ENCODE measurements around the gene SPATA9.
"Not testable (repeated sequence)": the region's sequence is repeated elsewhere in the genome, so short reads cannot be mapped to it uniquely, and the experiment has no call there.

The SPATA9 gene

DNA sequence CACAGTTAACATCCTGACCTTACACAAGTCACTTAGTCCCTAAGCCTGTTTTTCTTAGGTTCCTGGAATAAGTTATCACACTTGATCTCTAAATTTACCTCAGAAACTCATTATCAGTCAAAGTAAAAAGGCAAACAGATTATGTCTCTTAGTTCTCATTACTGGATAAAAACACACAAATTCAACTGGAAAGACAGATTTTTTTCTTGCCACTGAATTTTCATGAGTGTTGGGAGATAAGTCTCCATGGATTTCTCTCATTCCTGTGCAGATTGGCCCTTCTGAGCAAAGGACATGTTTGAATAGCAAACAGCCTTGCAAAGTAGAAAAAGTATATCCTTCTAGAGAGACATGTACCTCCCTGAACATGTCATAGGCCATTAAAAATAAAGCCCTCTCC lies 10.2 kb downstream of the SPATA9 start:
- DNase-seq = no peak

DNA sequence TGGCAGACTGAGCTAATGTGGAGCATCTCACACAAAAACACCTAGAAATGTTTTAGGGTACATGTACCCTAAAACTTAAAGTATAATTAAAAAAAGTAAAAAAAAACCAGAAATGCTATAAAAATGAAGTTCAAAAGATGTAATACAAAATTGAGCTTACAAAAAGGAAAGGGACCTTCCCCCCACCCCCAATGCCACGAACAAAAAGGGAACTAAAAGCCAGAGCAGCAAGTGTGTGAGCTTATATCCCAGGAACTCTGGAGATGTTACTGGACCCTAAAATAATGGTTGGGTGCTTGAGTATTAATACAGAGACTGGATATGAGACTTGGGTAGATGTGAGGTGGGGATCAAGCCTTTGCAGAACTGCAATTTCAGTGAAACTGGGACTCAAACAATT lies 11.0 kb downstream of the SPATA9 start:
- no peak for DNase-seq

DNA sequence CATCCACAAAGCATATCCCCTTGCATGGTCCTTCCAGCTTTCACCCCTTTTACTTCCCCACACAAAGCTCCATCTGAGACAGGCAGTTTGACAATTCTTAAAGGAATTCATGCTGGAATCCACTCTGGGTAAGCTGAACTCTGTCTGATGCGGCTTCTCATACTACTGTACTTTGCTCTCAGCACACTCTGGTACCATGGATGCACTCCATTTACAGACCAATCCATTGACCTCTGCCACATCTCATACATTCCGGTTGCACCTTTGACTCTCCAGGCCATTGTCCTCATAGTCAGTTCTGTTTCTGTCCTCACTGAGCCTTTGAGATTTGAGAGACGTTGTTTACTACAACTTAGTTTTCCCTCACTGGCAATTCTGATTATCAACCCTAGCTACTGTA lies 12.2 kb downstream of the SPATA9 start:
- no peak for DNase-seq

DNA sequence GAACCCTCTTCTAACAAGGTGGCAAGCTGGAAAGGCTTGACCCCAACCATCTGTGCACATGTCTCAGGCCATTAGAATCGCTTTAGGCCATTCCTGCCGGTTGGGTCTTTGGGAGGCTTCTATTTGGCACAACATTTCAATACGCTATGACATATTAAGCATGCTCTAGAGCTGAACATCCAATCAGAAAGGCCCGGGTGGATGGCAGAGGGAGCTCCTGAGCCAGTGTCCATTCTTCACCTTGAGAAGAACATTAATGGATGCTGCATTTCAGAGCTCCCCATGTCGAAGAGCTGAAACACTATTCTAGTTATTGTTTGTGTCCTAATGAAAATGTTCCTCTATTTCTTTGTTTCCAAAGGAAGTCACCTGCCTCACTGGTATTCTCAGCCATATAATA lies 12.8 kb downstream of the SPATA9 start:
- DNase-seq = no peak

DNA sequence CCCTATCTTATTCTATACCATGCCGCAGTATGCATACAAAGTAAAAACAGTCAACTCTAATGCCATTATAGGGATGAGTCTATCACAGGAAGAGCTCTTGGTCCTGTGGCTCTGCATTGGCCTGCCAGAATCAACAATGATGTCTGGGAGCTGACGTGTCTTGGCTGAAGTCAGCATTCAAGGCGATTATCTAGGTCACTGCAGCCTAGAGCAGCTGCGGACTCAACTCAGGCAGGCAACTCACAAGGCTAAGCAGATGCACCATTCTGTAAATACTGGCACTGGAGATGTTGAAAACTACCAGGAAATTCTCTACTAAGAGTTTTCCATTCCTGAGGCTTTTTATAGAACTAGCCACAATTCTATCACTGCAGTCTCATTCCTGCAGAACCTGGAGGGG lies 13.3 kb downstream of the SPATA9 start:
- no peak for DNase-seq

DNA sequence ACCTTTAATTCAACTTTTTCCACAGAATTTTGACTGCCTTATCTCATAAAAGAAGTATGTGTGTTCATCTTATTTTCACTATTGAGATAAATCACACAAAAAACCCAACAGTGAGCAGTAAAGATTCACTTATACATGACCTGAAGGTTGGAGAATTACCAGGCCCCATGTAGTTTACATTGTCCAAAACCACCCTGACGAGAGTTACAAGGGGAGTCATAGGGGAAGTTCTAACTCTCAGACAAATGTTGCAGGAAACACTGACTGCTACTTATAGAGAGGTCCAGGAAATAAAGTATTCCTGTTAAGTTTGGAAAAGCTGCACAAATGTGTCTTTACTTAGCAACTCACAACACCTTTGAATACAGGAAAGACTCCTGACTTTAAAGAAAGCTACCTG lies 14.1 kb downstream of the SPATA9 start:
- no peak for DNase-seq

DNA sequence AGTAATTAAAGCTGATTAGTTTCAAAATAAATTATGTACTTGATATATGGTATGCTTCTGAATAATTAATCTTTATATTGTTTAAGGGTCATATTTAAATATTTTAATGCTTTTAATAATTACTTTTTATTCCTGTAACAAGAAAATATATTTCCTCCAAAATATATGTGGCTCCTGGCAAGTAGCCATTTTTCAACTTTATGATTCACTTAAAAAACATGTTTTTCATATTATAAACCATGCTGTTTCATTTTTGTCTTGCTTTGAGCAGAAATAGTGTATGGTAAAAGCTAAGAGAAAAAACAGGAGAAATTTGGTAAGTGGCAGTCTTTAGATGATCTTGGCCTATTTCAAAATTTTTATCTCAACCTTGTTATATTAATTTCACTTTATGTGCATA lies 14.6 kb downstream of the SPATA9 start:
- DNase-seq = no peak

DNA sequence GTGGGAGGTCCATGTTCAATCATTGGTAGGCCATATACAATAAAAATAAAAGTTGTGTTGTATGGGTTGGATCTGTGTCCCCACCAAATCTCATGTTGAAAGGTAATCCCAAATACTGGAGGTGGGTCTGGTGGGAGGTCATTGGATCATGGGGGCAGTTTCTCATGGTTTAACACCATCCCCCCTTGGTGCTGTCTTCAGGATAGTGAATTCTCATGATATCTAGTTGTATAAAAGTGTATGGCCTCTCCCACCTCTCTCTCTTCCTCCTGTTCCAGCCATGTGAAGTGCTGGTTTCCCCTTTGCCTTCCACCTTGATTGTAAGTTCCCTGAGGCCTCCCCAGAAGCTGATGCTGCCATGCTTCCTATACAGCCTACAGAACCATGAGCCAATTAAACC lies 15.1 kb downstream of the SPATA9 start:
- no peak for DNase-seq

DNA sequence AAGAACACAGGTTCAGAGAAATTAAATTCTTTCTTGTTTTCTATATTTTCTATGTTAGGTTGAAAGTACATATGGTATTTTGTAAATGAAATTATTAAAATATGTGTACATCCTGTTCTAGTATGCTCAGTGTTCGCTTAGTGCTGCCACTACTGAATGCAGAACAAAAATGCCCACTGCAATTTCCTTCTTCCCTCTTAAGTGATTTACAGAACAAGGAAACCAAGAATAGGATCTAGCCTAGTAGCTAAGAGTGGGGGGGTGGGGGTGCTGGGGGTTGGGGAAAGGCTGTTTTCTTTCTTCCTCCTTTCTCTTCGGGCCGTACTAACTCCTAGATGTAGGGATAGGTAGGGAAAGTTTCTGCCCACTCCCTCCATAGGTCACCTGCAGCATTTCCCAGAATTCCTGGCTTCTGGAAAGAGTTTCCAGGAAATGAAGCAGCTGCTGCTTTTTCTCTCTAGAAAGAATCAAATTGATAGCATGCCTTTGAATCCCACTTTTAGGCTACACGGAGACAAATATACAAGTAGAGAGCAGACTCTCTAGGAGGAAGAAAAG lies 15.7 kb downstream of the SPATA9 start:
- no peak for DNase-seq

DNA sequence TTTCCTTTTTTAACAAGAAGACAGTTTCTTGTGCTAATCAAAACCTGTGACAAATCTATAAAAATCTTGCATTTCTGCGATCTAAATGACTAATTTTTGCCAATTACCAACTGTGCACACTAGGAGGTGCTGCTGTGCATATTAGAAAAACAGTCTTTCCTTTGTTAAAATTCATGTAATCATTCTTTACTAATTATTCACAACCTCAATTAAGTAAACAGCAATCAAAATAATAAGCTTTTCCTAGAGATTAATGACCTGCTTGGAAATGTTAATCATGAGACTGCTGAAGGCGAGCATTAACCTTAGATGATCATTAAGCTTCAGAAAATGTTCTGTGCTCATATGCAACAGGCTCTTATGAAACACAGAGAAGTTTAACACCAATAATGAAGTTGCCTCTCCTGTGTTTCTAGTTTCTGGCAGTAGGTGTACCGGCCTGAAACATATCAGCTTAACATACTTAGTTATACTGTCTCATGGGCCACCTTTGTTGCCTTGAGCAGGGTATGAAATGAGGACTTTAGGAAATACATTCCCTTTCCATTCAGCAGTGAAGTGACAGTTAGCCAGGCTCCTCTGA lies 18.5 kb downstream of the SPATA9 start:
- no peak for DNase-seq

DNA sequence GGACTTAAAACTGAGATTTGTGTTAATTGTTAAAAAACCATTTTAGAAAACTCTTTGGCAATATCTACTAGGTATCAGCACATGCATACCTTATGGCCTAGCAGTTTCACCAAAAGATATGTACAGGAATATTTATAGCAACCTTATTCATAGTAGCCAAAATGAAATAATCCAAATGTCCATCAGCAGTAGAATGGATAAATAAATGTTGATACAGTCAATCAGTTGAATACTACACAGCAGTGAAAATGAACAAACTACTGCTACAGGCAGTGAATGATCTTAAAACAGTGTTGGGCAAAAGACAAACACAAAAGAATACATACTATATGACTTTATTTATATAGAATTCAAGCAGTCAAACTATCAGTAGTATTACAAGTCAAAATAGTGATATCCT lies 19.8 kb downstream of the SPATA9 start:
- no peak for DNase-seq

DNA sequence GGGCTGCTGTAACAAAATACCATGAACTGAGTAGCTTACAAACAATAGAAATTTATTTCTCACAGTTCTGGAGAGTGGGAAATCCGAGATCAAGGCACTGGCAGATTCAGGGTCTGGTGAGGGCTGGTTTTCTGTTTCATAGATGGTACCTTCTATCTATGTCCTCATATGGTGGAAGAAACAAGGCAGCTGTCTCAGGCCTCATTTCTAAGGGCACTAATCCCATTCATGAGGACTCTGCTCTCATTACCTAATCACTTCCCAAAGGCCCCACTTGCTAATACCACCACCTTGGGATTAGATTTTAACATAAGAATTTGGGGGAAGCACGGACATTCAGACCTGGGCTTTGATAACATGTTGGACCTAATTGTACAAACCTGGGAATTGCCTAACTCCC lies 22.7 kb downstream of the SPATA9 start:
- no peak for DNase-seq

DNA sequence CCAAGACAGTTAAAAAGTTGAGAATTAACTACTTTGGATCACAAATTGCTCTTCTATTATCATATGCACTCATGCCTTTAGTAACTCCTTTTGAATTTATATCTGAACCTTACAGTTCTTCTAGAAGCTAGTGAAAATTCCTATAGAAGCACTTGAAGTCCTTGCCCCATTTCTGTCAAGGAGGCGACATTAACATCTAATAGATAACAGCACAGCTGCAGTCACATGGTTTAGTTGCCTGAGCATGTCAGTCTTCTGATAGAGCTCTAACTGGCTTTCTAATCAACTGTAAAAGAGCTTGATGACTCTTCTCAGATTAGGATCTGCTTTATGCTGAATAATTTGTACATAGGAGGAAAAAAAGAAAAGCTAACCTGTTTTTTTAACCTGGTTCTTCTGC lies 27.2 kb downstream of the SPATA9 start:
- no peak for DNase-seq

DNA sequence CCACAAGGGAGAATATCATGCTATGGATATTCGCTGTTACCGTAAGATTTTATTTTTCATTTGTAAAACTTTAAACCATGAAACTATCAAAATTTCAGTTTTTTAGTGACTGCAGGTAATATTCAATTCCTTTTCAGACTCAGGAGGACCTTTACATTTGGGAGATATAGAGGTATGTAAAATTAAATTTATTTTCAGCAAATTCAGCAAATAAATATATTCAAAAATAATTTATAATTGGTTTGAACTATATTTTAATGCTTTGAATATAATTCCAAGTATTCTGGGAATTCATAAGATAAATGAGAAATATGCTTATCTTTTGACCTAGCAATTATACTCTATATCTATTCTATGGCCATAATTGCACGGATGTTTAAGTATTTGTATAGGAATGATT lies 28.6 kb downstream of the SPATA9 start:
- no peak for DNase-seq

DNA sequence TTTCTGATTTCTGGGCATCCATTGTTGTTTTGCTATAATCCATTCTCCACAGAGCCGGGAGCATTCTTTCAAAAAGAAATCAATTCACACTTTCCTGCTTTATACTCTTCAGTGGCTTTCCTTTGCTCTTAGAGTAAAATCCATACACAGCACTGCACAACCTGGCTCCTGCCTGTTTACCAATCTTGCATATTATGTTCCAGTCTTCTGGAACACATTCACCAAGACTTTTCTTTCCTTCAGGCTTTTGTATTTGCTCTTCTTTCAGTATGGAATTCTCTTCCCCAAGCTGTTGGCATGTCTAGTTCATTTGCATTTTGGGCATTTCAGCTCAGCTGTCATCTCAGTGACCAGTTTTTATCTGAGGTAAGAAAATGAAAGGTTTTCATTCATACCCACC lies 29.9 kb downstream of the SPATA9 start:
- no peak for DNase-seq

DNA sequence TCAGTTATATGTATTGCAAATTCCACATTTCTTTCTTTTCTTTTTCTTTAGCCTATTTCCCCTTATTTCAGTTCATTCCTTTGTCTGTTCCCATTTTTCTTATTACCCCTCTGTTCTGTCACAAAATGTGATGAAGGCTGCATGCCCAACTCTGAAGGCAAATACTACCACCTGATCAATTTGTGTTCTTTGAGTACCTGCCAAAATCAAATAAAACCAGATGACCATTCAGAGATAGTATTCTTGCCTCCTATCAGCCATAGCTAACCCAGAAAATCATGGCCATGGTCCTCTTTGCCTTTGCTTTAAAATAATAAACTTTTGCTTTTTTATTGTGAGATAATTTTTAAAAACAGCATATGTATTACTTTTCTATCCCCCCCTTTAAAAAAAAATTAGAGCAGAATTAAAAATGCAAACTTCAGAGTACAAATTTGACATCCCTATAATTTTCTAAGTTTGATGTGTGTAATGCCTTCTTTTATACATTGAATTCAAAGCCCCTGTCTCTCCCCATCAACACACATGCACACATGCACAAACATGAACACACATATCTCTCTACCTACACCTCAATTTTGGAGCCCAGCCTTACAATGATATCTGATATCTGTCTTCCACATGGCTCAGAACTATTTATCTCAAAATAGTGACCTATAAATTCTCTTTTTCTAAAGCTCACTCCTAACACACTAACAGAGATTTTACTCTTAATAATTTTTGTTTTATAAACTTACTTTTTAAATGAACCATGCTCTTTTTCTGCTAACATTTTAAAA lies 32.8 kb downstream of the SPATA9 start:
- no peak for DNase-seq

DNA sequence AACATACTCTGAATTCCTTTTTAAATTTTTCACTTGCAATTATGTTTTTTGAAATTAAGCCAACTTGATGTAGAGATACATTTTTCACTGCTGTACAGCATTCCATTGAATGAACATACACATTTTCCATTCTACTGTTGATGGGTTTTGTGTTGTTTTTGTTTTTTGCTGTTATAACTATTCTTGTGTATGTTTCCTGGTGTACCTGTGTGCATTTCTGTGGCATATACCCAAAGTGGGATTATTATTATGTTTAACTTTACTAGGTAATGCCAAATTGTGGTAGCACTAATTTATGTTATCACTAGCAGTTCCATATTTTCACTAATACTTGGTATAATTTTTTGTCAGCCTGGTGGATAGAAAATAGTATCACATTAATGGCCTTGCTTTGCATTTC lies 33.5 kb downstream of the SPATA9 start:
- no peak for DNase-seq

DNA sequence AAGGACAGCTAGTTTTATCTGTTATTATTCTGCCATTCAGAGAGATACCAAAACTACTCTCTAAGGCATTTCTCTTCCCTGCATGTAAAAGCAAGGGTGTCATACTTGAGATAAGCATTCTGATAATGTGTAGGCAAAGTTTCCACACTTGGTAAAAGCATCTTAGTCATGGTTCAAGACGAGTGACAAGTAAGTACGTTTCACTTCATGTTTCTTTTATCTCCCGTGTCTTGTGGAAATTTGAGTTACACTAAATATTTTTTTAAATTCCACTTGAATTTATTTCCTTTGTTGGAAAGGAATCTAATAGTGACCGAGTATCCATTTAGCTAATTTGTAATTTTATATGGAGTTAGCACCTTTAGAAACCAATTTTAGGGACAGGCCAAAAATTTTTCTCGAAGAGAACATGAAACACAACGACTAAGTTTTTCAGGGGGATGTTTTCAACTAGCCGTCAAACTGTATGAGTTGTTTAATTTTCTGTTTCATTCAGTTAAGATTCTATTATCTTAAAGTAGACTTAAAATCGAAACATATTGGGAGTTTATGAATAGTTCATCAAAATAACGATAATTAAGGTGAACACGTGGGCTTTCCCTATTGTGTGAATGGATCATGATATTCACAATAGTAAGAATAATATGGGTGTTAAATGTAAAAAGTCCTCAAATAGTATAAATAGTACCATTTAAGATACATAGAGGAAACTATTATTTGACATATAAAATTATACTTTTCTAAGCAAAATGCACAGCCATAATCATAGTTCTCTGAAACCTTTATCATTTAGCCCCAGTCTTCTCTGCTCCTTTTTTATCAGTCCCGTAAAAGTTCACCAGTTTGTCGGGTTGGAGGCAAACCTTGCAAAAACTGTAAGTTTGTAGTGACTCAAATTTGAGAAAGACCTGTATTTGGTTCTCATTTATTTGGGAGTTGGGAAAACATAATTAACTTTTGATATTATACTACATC lies 34.6 kb downstream of the SPATA9 start:
- no peak for DNase-seq

DNA sequence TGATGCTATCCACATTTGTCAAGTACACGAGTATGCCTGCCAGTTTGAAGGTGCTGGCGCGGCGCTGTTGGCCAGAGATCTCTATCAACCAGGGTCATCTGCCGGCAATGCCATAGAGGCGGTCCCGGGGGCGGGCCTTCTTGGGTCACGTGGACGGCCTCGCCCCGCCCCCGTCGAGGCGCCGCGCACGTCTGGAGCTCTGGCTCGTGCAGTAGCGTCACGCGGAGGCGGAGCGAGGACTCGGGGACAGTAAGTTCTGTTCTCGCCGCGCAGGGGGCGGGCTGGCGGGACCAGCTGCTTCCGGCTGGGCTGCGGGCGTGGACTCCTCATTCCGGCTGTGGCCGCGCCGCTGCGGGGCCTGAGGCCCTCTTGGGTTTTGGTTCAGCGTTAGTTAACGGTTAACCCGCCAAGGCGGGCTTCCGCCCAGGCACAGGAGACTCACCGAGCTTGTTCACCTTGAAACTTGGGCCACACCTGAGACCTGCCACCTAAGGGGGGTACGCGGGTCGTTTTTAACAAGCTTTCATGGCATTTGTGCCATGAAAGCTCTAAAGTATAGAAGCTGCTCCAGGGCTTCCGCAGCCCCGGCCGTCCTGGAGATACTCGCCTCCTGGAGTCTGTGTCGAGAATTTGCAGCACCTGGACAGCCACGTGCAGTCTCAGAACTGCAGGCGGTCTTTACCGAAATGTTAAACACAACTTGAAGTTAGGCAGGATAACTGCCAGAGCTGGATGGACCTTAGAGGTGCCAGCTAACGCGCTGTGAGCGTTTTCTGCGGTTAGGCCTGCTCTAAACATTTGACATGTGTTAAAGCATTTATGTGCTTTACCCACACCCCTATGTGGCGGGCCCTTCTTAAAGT lies 36.0 kb downstream of the SPATA9 start, which contains the start of gene RFESD:
RFESD (plus strand) TSS at position 209 of the 863 bp plus-strand sequence. CDS start 5,495 bp downstream, outside the sequence.
- peak; percentile 95 for DNase-seq

DNA sequence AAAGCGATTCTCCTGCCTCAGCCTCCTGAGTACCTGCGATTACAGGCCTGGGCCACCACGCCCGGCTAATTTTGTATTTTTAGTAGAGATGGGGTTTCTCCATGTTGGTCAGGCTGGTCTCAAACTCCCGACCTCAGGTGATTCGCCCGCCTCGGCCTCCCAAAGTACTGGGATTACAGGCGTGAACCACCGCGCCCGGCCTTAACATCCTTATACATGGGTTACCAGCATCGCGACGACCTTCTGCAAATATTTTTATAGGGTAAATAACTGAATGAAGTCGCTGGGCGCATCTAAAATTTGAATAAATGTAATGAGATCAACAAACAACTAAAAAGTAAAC lies 36.6 kb downstream of the SPATA9 start:
- DNase-seq = not testable (repeated sequence)

DNA sequence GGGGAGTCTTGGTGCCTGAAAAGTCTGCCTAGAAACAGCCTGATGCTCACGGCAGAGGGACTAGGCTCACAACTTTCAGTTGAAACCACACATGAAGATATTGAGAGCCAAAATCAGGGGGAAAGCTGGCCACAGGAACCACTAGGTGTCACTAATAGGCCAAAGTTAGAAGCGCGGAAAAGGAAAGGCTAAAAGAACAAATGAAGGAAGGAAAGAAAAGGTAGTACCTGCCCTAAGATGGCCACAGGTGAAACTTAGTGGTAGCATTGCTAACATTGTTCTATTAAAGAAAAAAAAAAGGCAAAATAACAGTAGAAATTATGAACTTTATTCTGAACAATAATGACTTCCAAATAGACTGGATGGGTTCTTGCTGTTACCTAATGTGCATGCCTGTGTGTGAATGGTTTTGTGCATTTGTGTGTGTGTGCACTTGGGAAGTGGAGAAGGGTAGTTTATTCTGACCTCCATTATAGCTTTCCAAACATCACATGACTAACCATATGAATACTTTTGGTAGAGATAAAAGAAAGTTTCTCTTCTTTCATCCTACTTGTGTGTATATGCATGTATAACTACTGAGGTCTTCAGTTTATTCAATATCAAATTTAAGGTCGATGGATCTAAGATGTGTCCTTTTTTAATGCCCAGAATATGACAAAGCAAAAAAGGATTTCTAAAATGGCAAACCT lies 38.3 kb downstream of the SPATA9 start:
- peak; percentile 26 for DNase-seq

DNA sequence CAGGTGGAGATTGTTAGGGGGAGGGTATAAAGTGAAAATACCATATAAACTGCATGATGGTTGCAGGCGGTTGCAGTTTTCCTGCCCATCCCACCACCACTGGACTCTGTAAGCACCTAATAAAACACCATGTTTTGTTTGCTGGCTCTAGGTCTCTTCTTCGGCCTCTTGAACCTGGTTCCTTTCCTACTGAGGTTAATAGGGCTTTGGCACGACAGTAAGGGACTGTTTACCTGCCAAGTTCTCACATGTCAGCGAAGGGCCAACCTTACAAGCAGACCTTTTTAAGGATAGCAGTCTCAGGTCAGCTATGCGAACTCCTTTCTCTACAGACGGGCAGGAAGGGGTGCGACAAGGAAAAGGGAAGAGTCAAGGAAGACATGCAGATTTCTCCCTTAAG lies 39.6 kb downstream of the SPATA9 start:
- no peak for DNase-seq
